ENCODE measurements around the gene SERPINB2.

SERPINB2 gene

GRCh38 chr18:63869851-63870250, 17.7 kb upstream of the SERPINB2 start:
- no peak overlapping the region for H3K4me3 ChIP-seq (ENCODE audit: low read depth, low read length)
- no peak for DNase-seq (ENCODE audit: low read depth, low spot score)
- TF ChIP-seq CTCF (IDR thresholded peaks at IDR 0.05; ENCODE audit: low read depth, low read length): no peak
- in situ Hi-C loops (cut with HindIII; ENCODE audit: low sequenced_read_pairs): no loop called here

- TF ChIP-seq CTCF (IDR thresholded peaks at IDR 0.05; ENCODE audit: low read depth, low read length): no peak
- in situ Hi-C loops (cut with HindIII; ENCODE audit: low sequenced_read_pairs): no loop called here
- DNase-seq (ENCODE audit: low read depth, low spot score): no peak
- H3K4me3 ChIP-seq (ENCODE audit: low read depth, low read length): no peak overlapping the region
Observed at GRCh38 chr18:63871836-63872235, 15.7 kb upstream of the SERPINB2 start.

- H3K4me3 ChIP-seq (ENCODE audit: low read depth, low read length): no peak overlapping the region
- no peak for DNase-seq (ENCODE audit: low read depth, low spot score)
- in situ Hi-C loops (cut with HindIII; ENCODE audit: low sequenced_read_pairs): no loop called here
- TF ChIP-seq CTCF (IDR thresholded peaks at IDR 0.05; ENCODE audit: low read depth, low read length): no peak
Observed at GRCh38 chr18:63872586-63872985, 14.9 kb upstream of the SERPINB2 start.

- TF ChIP-seq CTCF (IDR thresholded peaks at IDR 0.05; ENCODE audit: low read depth, low read length): no peak
- H3K4me3 ChIP-seq (ENCODE audit: low read depth, low read length): no peak overlapping the region
- in situ Hi-C loops (cut with HindIII; ENCODE audit: low sequenced_read_pairs): no loop called here
- DNase-seq (ENCODE audit: low read depth, low spot score): no peak
Observed at GRCh38 chr18:63878343-63878742, 9.2 kb upstream of the SERPINB2 start.

- H3K4me3 ChIP-seq (ENCODE audit: low read depth, low read length): no peak overlapping the region
- no peak for TF ChIP-seq CTCF (IDR thresholded peaks at IDR 0.05; ENCODE audit: low read depth, low read length)
- in situ Hi-C loops (cut with HindIII; ENCODE audit: low sequenced_read_pairs): no loop called here
- DNase-seq (ENCODE audit: low read depth, low spot score): no peak
Observed at GRCh38 chr18:63878925-63879324, 8.6 kb upstream of the SERPINB2 start.

- no peak for DNase-seq (ENCODE audit: low read depth, low spot score)
- in situ Hi-C loops (cut with HindIII; ENCODE audit: low sequenced_read_pairs): no loop called here
- TF ChIP-seq CTCF (IDR thresholded peaks at IDR 0.05; ENCODE audit: low read depth, low read length): no peak
- no peak overlapping the region for H3K4me3 ChIP-seq (ENCODE audit: low read depth, low read length)
Observed at GRCh38 chr18:63879709-63880108, 7.8 kb upstream of the SERPINB2 start.

GRCh38 chr18:63881851-63882250, 5.7 kb upstream of the SERPINB2 start:
- TF ChIP-seq CTCF (IDR thresholded peaks at IDR 0.05; ENCODE audit: low read depth, low read length): no peak
- peak; percentile 10 for DNase-seq (ENCODE audit: low read depth, low spot score)
- in situ Hi-C loops (cut with HindIII; ENCODE audit: low sequenced_read_pairs): no loop called here
- H3K4me3 ChIP-seq (ENCODE audit: low read depth, low read length): no peak overlapping the region

Data from astrocyte of the spinal cord (primary cell).